ENCODE measurements around the gene CCDC116.
"Not testable (repeated sequence)": the region's sequence is repeated elsewhere in the genome, so short reads cannot be mapped to it uniquely, and the experiment has no call there.

The CCDC116 gene

GRCh38 chr22:21652547-21653545 lies 20.3 kb downstream of the CCDC116 start:
- no peak for FAIRE-seq

GRCh38 chr22:21657020-21657359 lies 24.4 kb downstream of the CCDC116 start:
- no peak for FAIRE-seq

- no peak for FAIRE-seq
These were observed 24.9 kb downstream of the CCDC116 start for GRCh38 chr22:21657360-21658032.

- no peak for FAIRE-seq
These were observed 27.4 kb downstream of the CCDC116 start for GRCh38 chr22:21659864-21660525.

- no peak for FAIRE-seq
These were observed 28.3 kb downstream of the CCDC116 start for GRCh38 chr22:21660904-21661303.

- FAIRE-seq = no peak
These were observed 29.4 kb downstream of the CCDC116 start for GRCh38 chr22:21661991-21662390.

GRCh38 chr22:21663738-21664137 lies 31.2 kb downstream of the CCDC116 start:
- FAIRE-seq = no peak

- FAIRE-seq = no peak
These were observed 32.7 kb downstream of the CCDC116 start for GRCh38 chr22:21665047-21665851.

- no peak for FAIRE-seq
These were observed 34.2 kb downstream of the CCDC116 start for GRCh38 chr22:21666786-21667185.

- FAIRE-seq = no peak
These were observed 36.5 kb downstream of the CCDC116 start for GRCh38 chr22:21669026-21669425.

GRCh38 chr22:21672107-21672629 lies 39.6 kb downstream of the CCDC116 start:
- no peak for FAIRE-seq

GRCh38 chr22:21673534-21674321 lies 41.2 kb downstream of the CCDC116 start:
- FAIRE-seq = no peak

GRCh38 chr22:21674638-21675245 lies 42.2 kb downstream of the CCDC116 start:
- FAIRE-seq = no peak

- no peak for FAIRE-seq
These were observed 45.3 kb downstream of the CCDC116 start for GRCh38 chr22:21677606-21678443.

- not testable (repeated sequence) for FAIRE-seq
These were observed 46.3 kb downstream of the CCDC116 start for GRCh38 chr22:21678842-21679241.

- no peak for FAIRE-seq
These were observed 46.8 kb downstream of the CCDC116 start for GRCh38 chr22:21679383-21679782.

GRCh38 chr22:21680830-21681565 lies 48.4 kb downstream of the CCDC116 start:
- no peak for FAIRE-seq

GRCh38 chr22:21681566-21682370 lies 49.2 kb downstream of the CCDC116 start:
- no peak for FAIRE-seq

All from islet of Langerhans (tissue), 1 donor.